ENCODE results near the gene FFAR3. TPM values are rescaled to one million over a fixed set of nuclear protein-coding genes. Genes with fewer than 3 reads are reported as not detected.
"Not testable (repeated sequence)": the region's sequence is repeated elsewhere in the genome, so short reads cannot be mapped to it uniquely, and the experiment has no call there.

Gene FFAR3
- polyA plus RNA-seq, 12 donors = 0.09 to 0.32 (median 0.13) TPM; not detected in 7

- no peak for DNase-seq
Measured at GRCh38 chr19:35373492-35373891, 15.2 kb downstream of the FFAR3 start.

DNA sequence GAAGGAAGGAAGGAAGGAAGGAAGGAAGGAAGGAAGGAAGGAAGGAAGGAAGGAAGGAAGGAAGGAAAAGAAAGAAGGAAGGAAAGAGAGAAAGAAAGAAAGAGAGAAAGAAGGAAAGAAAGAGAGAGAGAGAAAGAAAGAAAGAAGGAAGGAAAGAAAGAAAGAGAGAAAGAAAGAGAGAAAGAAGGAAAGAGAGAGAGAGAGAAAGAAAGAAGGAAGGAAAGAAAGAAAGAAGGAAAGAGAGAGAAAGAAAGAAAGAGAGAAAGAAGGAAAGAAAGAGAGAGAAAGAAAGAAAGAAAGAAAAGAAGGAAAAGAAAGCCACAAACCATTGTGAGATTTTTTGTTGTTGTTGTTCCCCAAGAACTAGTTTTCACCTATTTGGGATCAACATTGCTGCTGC is 15.8 kb downstream of the FFAR3 start:
- DNase-seq = not testable (repeated sequence)

- DNase-seq = no peak
Measured at GRCh38 chr19:35375505-35376307, 17.4 kb downstream of the FFAR3 start.

DNA sequence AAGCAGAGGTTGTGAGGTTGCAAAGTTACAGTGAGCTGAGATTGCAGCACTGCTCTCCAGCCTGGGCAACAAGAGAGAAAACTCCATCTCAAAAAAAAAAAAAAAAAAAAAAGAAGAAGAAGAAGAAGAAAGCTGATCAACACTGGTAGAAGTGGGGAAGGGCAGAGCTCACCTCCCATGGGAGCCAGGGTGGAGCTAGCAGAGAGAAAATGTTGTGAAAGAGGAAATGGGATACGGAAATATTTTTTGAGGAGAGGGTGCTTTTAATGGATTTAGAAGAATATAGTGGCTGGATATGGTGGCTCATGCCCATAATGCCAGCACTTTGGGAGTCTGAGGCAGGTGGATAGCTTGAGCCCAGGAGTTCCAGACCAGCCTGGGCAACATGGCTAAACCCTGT is 19.4 kb downstream of the FFAR3 start:
- no peak for DNase-seq

DNA sequence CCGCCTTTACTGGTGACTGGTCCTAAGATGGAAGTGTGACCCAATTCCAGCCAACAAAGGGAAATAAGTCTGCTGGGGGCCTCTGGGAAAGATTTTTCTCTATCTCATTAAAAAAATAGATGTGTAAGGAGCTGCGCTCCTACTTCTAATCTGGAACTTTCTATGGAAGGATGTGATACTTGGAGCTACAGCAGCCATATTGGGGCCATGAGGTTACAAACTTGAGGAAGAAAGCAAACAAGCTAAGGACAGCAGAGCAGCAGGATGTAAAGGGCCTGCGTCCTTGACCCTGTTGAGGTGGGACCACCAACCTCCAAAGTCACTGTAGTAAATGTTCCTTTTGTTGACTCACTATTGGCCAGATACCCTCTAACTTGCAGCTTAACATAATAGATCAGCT is 20.1 kb downstream of the FFAR3 start:
- DNase-seq = no peak

- not testable (repeated sequence) for DNase-seq
Measured at GRCh38 chr19:35379545-35379944, 21.3 kb downstream of the FFAR3 start.

DNA sequence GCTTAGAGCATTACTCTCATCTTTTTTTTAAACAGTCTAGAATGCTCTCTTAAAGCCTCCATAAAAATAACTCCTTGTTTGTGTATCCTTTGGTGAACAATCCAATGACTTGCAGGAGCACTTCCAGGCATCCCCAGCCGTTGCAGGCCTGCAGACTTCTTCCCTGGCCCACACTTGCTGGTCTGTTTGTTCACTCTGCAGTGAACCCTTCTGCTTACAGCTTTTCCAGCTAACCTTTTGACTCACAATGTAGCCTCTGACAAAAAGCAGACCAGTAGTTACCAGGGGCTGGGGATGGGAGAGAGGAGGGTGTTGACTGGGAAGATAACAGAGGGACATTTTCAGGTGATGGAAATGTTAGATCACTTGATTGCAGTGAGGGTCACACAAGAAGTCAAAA is 21.7 kb downstream of the FFAR3 start:
- no peak for DNase-seq

DNA sequence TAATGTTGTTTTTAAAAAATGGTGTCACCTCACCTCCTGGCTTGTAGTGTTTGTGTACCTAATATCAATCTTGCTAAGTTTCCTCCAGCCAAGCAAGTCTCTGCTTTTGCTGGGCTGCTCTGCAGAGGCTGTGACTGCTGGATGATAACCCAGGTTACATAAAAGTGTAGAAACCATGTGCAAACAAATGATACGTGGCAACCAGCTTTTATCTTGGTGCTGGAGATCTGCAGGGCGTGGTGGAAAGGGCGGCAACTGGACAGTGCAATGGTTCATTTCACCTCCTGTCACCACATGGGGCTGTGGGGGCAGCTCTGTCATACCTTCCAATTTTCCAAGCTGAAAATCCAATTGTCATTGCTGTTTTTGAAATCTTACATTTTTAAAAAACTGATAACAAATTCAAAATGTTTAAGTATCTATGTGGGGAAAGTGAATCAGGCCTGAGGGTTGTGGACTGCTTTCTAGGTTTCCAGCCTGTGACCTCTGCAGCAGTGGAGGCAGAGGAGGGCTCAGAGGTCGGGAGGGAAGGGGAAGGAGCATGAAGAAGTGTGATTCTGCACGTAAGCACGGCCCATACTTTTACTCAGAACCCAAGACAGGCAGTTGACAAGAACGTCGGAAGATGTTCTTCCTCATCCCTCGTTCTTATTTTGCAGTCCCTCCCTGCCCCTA is 22.3 kb downstream of the FFAR3 start:
- DNase-seq = no peak

- no peak for DNase-seq
Measured at GRCh38 chr19:35381318-35381717, 23.1 kb downstream of the FFAR3 start.

DNA sequence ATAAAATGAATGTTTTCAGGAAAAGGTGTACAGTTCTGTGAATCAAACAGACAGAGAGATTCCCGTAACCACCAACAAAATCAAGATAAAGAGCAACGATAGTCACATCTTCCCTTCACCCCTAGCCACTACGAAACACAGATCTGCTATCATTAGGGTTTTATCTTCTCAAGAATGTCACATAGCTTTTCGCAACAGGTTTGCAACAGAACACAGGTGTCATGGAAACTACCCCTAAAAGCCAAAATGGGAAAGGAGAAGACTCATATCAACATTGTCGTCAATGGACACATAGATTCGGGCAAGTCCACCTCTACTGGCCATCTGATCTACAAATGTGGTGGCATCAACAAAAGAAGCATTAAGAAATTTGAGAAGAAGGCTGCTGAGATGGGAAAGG is 23.7 kb downstream of the FFAR3 start:
- DNase-seq = no peak

DNA sequence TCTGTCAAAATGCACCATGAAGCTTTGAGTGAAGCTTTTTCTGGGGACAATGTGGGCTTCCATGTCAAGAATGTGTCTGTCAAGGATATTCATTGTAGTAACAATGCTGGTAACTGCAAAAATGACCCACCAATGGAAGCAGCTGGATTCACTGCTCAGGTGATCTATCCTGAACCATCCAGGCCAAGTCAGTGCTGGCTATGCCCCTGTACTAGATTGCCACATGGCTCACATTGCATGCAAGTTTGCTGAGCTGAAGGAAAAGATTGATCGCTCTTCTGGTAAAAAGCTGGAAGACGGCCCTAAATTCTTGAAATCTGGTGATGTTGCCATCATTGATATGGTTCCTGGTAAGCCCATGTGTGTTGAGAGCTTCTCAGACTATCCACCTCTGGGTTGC is 25.3 kb downstream of the FFAR3 start:
- no peak for DNase-seq

DNA sequence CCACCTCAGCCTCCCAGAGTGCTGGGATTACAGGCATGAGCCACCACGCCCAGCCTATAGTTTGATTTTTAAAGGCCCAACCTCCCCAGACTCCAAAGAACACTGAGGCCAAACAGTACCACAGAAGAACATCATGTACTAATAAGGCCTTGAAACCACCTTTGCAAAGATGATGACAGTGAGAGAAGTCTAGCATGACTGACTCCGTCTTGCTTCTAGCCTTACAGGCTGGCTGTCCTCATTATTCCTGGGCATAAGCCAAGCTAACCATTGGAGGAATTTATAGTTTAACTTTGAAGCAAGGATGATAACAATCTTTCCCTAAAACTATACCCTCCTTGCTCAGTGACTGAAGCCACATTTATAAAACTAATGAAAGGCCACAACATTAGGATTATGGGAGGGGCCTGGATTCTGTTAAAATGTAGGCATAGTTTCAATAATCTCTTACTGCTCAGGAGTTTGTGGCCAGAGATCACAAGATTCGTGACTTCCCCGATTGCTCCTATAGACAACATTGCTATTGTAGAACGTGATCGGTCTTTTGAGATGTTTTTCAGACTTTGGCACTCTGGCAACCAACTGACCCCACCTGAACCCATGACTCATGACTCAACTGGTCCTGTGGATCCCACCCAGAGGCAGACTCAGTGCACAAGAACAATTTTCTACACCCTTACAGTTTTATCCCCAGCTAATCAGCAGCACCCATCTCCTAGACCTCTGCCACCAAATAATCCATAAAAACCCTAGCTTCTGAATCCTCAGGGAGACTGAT is 30.2 kb downstream of the FFAR3 start:
- no peak for DNase-seq

DNA sequence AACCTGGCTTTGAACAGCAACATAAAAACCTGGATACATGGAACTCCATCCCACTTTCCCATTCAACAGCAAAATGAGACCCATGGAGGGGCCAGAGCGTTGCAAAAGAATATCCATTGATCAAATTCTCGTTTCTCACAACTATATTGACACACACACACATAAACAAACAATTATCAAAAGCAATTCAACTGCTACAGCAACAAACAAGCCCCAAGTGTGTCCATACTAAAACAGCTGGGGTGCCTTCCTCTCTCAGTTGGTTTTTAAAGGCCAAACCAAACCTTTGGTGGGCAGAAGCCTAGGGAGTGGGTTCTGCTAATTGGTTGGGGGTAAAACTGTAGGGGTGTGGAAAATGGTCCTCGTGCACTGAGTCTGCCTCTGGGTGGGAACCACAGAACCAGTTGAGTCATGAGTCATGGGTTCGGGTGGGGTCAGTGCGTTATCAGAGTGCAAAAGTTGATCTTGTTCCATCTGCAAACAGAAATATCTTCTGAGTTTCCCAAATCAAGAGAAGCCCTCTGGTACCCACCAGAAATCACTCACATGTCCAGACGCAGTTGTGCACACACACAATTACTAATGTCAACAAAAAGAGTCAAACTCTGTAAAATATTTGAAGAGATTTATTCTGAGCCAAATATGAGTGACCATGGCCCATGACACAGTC is 31.1 kb downstream of the FFAR3 start:
- DNase-seq = no peak

- DNase-seq = no peak
Measured at GRCh38 chr19:35392742-35393715, 34.8 kb downstream of the FFAR3 start.

- DNase-seq = no peak
Measured at GRCh38 chr19:35395382-35396199, 37.3 kb downstream of the FFAR3 start.

DNA sequence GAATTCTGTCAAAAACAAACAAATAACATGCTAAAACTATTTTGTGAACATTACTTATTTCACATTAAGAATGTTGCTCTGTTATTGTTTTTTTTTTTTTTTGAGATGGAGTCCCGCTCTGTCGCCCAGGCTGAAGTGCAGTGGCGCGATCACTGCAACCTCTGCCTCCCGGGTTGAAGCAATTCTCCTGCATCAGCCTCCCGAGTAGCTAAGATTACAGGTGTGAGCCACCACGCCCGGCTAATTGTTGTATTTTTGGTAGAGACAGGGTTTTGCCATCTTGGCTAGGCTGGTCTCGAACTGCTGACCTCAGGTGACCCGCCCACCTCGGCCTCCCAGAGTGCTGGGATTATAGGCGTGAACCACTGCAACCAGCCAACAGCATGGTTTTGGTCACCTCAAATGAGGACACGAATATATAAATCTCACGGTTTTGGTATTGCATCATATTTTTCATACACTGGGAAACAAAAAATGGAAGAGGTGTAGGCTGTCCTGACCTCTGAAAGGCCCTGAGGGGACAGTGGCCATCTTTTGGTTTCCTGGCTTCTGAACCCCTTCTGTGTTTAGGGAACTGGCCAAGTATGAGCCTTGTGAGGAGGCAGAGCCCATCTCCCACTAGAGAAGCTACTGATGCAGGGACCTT is 38.1 kb downstream of the FFAR3 start:
- no peak for DNase-seq

DNA sequence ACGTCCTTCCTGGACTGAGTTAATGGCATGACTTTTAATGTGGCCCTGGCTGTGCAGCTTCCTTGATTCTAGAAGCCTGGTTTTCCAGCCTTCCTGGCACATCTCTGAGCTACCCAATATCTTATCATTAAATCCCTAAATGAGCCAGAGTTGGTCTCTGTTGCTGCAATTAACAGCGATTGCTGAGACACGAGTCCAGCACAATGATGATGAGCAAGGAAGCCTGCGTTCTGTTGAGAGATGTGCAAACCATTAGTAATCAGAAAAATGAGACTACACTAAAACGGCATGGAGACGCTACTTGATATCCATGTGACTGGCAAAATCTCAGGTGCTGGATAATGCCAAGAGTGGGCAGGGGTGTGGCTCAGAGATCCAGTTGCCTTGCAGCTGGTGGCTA is 38.8 kb downstream of the FFAR3 start:
- no peak for DNase-seq

DNA sequence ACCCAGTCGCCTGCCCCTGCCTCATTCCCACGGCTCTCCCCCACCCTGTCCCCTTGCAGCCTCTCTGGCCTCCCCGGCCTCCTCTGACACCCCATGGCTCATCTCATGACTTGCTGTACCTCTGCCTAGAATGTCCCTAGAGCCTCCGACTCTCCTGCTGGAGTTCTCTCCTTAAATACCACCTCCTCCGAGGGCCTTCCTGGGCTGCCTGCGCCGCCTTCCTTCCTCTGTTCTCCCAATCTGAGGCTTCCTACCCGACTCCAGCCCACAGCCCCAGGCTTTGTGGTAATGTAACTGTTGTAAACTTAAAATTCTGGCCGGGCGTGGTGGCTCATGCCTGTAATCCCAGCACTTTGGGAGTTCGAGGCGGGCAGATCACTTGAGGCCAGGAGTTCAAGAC is 40.3 kb downstream of the FFAR3 start:
- DNase-seq = no peak

DNA sequence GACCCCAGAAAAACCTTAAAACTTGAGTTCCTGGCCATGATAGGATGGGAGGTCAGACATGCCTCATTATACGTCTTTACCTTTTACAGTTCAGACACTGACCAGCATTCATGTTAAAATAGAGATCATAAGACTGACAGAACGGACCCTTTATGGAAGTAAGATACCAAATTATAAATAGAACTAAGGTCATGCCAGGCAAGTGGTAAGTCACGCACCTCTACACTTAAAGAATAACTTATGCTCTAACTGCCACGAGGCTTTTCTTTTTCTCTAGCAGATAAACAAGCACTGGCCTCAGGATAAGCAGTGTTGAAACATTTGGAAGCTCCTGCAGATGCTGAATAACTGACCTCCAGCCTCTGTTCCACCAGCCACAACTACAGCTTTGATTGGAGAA is 41.0 kb downstream of the FFAR3 start:
- DNase-seq = no peak
